ENCODE data around the gene ANKRD6.

Gene ANKRD6

GRCh38 chr6:89564752-89565427 is 131.9 kb downstream of the ANKRD6 start:
- no peak for DNase-seq (ENCODE audit: low spot score)

- DNase-seq (ENCODE audit: low spot score), result no peak
Observed at GRCh38 chr6:89566008-89566800, 133.3 kb downstream of the ANKRD6 start.

- no peak for DNase-seq (ENCODE audit: low spot score)
Observed at GRCh38 chr6:89566930-89567629, 134.1 kb downstream of the ANKRD6 start.

GRCh38 chr6:89567630-89568390 is 134.9 kb downstream of the ANKRD6 start:
- DNase-seq (ENCODE audit: low spot score), result no peak

GRCh38 chr6:89574910-89575561 is 142.1 kb downstream of the ANKRD6 start:
- DNase-seq (ENCODE audit: low spot score), result no peak

DNA sequence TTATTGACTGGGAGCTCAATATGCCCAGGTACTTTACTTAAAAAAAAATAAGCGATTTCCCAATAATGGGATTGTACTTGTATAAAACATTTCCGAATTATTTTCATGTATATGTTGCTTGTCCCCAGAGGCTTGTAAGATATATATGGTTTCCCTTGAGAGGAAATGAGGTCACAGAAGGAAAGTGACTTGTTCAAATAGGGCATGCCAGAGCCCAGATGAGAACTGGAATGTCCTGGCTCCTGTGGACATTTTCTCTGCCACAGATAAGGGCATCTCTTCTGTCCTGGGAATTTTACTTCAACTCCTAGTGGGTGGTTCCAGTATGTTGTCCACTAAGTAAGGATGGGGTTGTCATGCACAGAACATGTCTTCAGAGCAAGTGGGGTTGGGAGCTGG is 142.6 kb downstream of the ANKRD6 start:
- DNase-seq (ENCODE audit: low spot score), result no peak

DNA sequence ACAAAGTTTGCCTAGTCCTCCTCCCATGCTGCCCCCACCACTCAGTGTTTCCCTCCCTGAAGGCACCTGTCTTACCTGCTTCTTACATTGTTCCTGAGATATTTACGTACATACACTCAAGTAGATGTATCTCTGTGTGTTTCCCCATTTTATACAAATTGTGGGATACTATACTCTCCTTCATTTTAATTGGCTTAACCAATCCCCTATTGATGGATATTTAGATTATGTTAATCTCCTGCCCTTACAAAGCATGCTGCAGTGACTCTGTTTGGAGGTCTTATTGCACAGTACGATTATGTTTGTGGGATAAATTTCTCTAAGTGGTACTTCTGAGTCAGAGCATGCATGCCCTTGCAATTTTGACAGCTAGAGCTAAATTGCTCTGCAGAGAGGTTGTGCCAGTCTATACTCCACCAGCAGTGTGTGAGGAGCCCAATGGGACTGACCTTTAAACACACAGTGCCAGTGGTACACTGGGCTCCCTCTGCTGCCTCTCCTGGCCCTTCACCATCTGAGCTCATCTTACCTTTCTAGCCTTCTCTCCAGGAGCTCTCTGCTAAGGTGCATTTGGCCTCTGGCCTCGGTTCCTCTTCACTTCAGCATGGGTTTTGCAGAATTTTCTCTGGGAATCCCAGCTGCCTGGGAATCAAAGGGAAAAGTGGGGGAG is 148.2 kb downstream of the ANKRD6 start:
- DNase-seq (ENCODE audit: low spot score), result no peak

DNA sequence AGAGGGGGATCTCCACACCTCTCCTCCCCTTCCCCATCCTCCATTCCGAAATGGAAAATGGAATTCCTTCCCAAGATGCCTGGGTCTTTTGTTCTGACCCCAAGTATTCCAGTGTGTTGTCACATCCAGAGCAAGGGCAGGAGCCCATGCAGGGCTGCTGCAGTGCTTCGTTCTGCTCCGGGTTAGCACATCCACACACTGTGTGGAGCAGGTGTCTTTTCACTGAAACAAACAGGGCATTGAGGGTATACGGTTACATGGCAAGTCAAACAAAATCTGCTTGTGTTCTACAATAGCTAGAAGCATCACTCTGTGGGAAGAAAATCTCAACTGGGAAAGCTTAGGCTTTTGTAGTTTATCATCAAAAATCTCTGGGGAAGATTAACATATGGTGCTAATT is 148.7 kb downstream of the ANKRD6 start:
- DNase-seq (ENCODE audit: low spot score), result no peak

- no peak for DNase-seq (ENCODE audit: low spot score)
Observed at GRCh38 chr6:89582669-89583325, 149.8 kb downstream of the ANKRD6 start.

- no peak for DNase-seq (ENCODE audit: low spot score)
Observed at GRCh38 chr6:89583559-89583958, 150.6 kb downstream of the ANKRD6 start.

DNA sequence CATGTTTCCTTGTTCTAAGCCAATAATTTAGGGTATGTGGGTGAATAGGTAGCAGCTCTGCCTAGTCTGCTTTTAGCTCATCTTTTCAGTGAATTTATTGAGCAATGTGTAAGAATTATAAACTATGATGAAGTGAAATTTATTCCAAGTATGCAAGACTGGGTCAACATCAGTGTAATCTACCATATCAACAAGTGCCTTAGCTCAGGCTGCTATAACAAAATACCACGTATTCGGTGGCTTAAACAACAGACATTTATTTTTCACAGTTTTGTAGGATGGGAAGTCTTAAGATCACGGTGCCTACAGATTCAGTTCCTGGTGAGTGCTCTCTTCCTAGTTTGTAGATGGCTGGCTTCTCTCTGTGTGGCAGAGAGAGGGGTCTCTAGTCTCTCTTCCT is 151.6 kb downstream of the ANKRD6 start:
- no peak for DNase-seq (ENCODE audit: low spot score)

GRCh38 chr6:89585154-89585553 is 152.2 kb downstream of the ANKRD6 start:
- no peak for DNase-seq (ENCODE audit: low spot score)

DNA sequence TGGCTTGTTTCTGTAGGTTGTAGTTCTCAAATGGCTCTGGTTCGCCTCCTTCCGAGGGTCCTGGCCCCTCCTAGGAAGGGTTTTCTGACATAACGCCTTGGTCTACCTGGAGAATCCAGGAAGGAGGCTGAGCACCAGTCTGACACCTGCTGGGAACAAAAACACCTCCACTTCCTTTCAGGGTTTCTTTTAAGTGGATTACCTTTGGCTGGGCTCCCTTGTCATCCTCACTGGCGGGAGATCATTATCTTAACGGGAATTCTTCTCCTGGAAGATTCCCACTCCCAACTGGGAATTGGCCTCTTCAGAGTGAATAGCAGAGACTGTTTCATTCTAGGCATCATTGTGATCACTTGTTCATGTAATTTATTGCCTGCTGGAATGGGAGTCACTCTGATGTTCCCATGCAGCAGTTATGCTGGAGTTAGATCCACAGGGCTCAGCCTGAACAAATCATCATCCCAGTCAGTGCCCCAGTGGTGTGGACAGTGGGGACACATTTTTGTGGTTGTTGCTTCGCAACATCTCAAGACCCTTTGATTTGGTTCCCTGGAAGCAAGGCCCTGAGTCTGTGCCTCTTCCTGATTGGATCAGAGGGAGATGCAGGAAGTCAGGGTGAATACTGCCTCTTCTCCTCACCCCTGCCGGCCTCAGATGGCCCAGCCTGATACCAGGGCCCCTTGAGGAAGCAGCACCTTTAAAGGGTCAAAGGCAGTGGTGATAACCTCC is 156.5 kb downstream of the ANKRD6 start:
- DNase-seq (ENCODE audit: low spot score), result no peak

- no peak for DNase-seq (ENCODE audit: low spot score)
Observed at GRCh38 chr6:89590133-89590532, 157.2 kb downstream of the ANKRD6 start.

- no peak for DNase-seq (ENCODE audit: low spot score)
Observed at GRCh38 chr6:89591745-89592144, 158.8 kb downstream of the ANKRD6 start.

- no peak for DNase-seq (ENCODE audit: low spot score)
Observed at GRCh38 chr6:89596056-89596455, 163.1 kb downstream of the ANKRD6 start.

- DNase-seq (ENCODE audit: low spot score), result no peak
Observed at GRCh38 chr6:89596484-89596883, 163.5 kb downstream of the ANKRD6 start.

- DNase-seq (ENCODE audit: low spot score), result no peak
Observed at GRCh38 chr6:89597372-89597771, 164.4 kb downstream of the ANKRD6 start.

DNA sequence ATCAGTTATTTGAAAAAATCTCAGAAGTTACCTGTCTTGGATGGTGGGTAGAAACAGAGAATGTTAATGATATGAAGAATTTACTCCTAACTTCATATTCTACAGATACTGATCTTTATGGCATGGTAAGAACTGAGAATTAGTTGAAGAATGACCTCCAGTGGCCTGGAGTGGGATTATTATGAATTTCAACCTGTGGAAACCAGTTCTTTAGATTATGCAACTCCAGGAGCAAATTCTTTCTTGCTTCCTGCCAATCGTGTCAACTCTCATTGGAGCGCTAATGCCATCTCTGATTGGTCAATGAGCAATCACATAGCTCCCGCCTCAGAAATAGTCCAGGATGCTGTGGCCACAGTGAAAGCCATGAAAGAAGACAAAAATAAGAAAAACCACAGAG is 165.0 kb downstream of the ANKRD6 start:
- DNase-seq (ENCODE audit: low spot score), result peak; percentile 75

DNA sequence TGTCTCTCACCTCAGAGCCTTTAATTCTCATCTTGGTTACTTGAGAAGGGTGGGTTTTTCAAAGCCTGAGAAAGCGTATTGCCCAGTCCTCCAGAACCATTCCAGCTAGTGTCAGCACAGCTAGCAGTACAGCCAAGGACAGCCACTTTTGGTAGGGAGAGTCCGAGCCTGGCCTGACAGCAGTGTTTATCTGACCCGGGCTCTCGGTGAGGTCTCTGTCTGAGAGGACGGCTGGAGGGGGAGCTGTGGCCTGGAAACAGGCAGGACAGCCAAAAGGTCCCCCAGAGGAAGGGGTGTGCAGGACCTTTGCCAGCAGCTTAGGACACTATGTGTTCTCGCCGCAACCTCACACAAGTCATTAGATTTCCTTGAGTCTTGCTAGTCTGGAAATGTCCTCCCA is 166.8 kb downstream of the ANKRD6 start:
- DNase-seq (ENCODE audit: low spot score), result no peak

Data from RKO (cell line).